ENCODE data around the gene CYBRD1. TPM values are rescaled to one million over a fixed set of nuclear protein-coding genes. Genes with fewer than 3 reads are reported as not detected.

Gene CYBRD1
- total RNA-seq, 1 experiment from 2014 or later: 7.9 TPM

- Mint-ChIP-seq H3K9me3 (no peaks in the 10 kb centered on the region), H3K27ac (peak overlapping the region; percentile 62), H3K4me3 (peak overlapping the region; percentile 90), H3K36me3 (no peaks in the 10 kb centered on the region), H3K4me1 (peaks cover 25% of the 10 kb centered on the region), H3K27me3 (ENCODE audit: low read depth) (no peaks in the 10 kb centered on the region; the same call in 1 of the 2 replicates)
- CTCF ChIA-PET: interaction anchor here (0.6 to 1.6 kb wide), 9 partner anchors 17 to 594 kb away, joined by 3 to 6 read pairs (median 4); partner anchors contain the start of gene GORASP2
- TF ChIP-seq, protein P1, sequence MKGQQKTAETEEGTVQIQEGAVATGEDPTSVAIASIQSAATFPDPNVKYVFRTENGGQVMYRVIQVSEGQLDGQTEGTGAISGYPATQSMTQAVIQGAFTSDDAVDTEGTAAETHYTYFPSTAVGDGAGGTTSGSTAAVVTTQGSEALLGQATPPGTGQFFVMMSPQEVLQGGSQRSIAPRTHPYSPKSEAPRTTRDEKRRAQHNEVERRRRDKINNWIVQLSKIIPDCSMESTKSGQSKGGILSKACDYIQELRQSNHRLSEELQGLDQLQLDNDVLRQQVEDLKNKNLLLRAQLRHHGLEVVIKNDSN (CRISPR knock-in tag; IDR thresholded peaks at IDR 0.05): 0 out of 2 replicates have a peak, but pooled peaks have one; percentile 11
- TF ChIP-seq, protein P2, sequence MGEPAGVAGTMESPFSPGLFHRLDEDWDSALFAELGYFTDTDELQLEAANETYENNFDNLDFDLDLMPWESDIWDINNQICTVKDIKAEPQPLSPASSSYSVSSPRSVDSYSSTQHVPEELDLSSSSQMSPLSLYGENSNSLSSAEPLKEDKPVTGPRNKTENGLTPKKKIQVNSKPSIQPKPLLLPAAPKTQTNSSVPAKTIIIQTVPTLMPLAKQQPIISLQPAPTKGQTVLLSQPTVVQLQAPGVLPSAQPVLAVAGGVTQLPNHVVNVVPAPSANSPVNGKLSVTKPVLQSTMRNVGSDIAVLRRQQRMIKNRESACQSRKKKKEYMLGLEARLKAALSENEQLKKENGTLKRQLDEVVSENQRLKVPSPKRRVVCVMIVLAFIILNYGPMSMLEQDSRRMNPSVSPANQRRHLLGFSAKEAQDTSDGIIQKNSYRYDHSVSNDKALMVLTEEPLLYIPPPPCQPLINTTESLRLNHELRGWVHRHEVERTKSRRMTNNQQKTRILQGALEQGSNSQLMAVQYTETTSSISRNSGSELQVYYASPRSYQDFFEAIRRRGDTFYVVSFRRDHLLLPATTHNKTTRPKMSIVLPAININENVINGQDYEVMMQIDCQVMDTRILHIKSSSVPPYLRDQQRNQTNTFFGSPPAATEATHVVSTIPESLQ (CRISPR knock-in tag; IDR thresholded peaks at IDR 0.05): no peak
- peak; percentile 61 for TF ChIP-seq ZNF423 (CRISPR knock-in tag; IDR thresholded peaks at IDR 0.05)
- TF ChIP-seq ESRRA (CRISPR knock-in tag; IDR thresholded peaks at IDR 0.05; ENCODE audit: borderline replicate concordance): no peak
- no peak for TF ChIP-seq ARID4B (CRISPR knock-in tag; IDR thresholded peaks at IDR 0.05; ENCODE audit: borderline replicate concordance)
- 0 out of 2 replicates have a peak, but pooled peaks have one; percentile 56 for TF ChIP-seq MAX (CRISPR knock-in tag; IDR thresholded peaks at IDR 0.05)
- TF ChIP-seq FOXP1 (CRISPR knock-in tag; IDR thresholded peaks at IDR 0.05; ENCODE audit: borderline replicate concordance): peak; percentile 20; the same call in 1 of the 2 replicates
- TF ChIP-seq PRDM15 (CRISPR knock-in tag; IDR thresholded peaks at IDR 0.05): 0 out of 2 replicates have a peak, but pooled peaks have one; percentile 6
- no peak for TF ChIP-seq ZNF671 (CRISPR knock-in tag; IDR thresholded peaks at IDR 0.05)
- TF ChIP-seq PRRX2 (CRISPR knock-in tag; IDR thresholded peaks at IDR 0.05): no peak
- peak; percentile 76 for TF ChIP-seq FOXK1 (CRISPR knock-in tag; IDR thresholded peaks at IDR 0.05)
- no peak for TF ChIP-seq ATF1 (CRISPR knock-in tag; IDR thresholded peaks at IDR 0.05)
- no peak for TF ChIP-seq AR (CRISPR knock-in tag; IDR thresholded peaks at IDR 0.05)
- TF ChIP-seq SMAD4 (CRISPR knock-in tag; IDR thresholded peaks at IDR 0.05): no peak
- DNase-seq (ENCODE audit: low spot score) (peak; percentile 65), ATAC-seq (peak; percentile 71)
- POLR2A ChIA-PET: interaction anchor here (0.8 to 1.5 kb wide), 2 partner anchors 33 to 363 kb away, joined by 3 to 4 read pairs; no protein-coding TSS in a partner anchor
These were observed 1.1 kb downstream of the CYBRD1 start for GRCh38 chr2:171523088-171524017.

Measured in WTC11 (cell line).